ENCODE results near the gene BLOC1S4. TPM values are rescaled to one million over a fixed set of nuclear protein-coding genes. Genes with fewer than 3 reads are reported as not detected.
"Not testable (repeated sequence)": the region's sequence is repeated elsewhere in the genome, so short reads cannot be mapped to it uniquely, and the experiment has no call there.

BLOC1S4 gene, protein sequence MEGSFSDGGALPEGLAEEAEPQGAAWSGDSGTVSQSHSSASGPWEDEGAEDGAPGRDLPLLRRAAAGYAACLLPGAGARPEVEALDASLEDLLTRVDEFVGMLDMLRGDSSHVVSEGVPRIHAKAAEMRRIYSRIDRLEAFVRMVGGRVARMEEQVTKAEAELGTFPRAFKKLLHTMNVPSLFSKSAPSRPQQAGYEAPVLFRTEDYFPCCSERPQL
- total RNA-seq, result 10 to 100 TPM; 14.4 to 16.4 TPM

DNA sequence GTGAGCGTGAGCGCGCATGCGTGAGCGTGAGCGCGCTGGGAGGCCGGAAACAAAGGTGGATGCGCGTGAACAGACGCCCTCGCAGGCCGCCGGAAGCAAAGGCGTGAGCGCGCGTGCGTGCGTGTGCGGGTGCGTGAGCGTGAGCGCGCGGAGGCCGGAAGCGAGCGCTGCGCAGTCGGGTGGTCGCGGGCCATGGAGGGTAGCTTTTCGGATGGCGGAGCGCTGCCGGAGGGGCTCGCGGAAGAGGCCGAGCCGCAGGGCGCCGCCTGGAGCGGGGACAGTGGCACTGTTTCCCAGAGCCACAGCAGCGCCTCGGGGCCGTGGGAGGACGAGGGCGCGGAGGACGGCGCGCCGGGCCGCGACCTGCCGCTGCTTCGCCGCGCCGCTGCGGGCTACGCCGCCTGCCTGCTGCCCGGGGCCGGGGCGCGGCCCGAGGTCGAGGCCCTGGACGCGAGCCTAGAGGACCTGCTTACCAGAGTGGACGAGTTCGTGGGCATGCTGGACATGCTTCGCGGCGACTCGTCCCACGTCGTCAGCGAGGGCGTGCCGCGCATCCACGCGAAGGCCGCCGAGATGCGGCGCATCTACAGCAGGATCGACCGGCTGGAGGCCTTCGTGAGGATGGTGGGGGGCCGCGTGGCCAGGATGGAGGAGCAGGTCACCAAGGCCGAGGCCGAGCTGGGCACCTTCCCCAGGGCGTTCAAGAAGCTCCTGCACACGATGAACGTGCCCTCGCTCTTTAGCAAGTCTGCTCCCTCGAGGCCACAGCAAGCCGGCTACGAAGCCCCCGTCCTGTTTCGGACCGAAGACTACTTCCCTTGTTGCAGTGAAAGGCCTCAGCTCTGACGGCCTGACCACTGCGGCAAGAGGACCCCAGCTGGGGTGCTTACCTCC lies at the start of gene BLOC1S4:
BLOC1S4 (plus strand) TSS at position 157 of the 894 bp plus-strand sequence; CDS start at position 193, 36 bp downstream.
- Histone ChIP-seq H3K4me1 (no peaks in the 10 kb centered on the region), H3K27me3 (no peaks in the 10 kb centered on the region), H3K36me3 (no peaks in the 10 kb centered on the region), H3K4me3 (peak within 1 kb of the TSS; percentile 77), H3K9ac (ENCODE audit: low read depth in 2 of 2, low read length in 2 of 2) (peak within 1 kb of the TSS; percentile 87 to 96), H3K9me3 (no peaks in the 10 kb centered on the region), H3K27ac (peak within 1 kb of the TSS; percentile 92)
- intact Hi-C loops (cut with DNase I), result loop anchor here (5.0 to 10.0 kb wide), 2 partner anchors 269 to 356 kb away; no protein-coding TSS in a partner anchor
- no peak for TF ChIP-seq CTCF (IDR thresholded peaks at IDR 0.05)
- DNase-seq, result peak; percentile 88

DNA sequence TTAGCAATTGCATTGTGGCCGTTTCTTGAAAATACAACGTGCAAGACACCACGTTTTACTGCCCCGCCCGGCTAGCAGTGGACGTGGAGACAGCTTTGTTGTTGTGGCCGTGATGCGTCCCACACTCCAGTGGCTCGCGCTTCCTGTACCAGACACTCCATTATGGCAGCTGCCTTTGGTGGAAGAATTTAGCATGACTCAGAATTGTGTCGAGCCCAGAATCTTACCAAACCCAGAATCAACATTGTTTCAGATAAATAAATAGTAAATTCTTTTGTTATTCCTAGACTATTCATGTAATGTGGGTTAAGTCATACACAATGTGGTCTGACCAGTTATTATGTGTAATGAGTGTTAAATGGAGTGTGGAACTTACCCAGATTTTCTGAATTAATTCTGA lies 47.6 kb upstream of the BLOC1S4 start:
- peaks cover 12% of the 10 kb centered on the region for H3K27me3 ChIP-seq
- no peak overlapping the region for H3K4me3 ChIP-seq
- no peak for TF ChIP-seq CTCF (IDR thresholded peaks at IDR 0.05)
- H3K9ac ChIP-seq (ENCODE audit: low read depth in 2 of 2, low read length in 2 of 2), result no peak overlapping the region
- no peak overlapping the region for H3K27ac ChIP-seq
- no peaks in the 10 kb centered on the region for H3K36me3 ChIP-seq
- no peak for DNase-seq
- no peaks in the 10 kb centered on the region for H3K9me3 ChIP-seq
- intact Hi-C loops (cut with DNase I), result no loop called here
- no peaks in the 10 kb centered on the region for H3K4me1 ChIP-seq

DNA sequence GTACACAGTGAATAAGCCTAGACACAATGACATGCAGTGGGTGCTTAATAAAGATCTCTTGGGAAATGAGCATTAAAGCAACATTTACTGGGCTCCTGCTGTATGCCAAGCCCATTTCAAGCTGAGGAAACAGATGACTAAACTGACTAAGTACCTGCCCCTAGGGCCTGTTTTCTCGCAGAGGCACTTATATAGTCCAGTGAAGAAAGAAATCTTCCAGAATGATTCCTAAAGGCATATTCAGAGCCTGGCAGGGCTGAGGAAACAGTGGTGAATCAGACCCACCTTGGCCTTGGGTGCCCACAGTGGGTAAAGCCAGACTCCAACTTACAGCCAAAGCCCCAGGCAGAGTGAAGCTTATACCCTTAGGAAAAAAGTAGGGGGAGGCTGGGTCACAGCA lies 44.3 kb upstream of the BLOC1S4 start:
- Histone ChIP-seq H3K9ac (ENCODE audit: low read depth in 2 of 2, low read length in 2 of 2) (no peak overlapping the region), H3K4me1 (peaks cover 8% of the 10 kb centered on the region), H3K27me3 (no peaks in the 10 kb centered on the region), H3K4me3 (no peak overlapping the region), H3K9me3 (no peaks in the 10 kb centered on the region), H3K27ac (no peak overlapping the region), H3K36me3 (no peaks in the 10 kb centered on the region)
- TF ChIP-seq CTCF (IDR thresholded peaks at IDR 0.05), result no peak
- no peak for DNase-seq
- intact Hi-C loops (cut with DNase I), result no loop called here

- intact Hi-C loops (cut with DNase I), result no loop called here
- DNase-seq, result no peak
- Histone ChIP-seq H3K9me3 (no peaks in the 10 kb centered on the region), H3K27ac (no peak overlapping the region), H3K4me3 (no peak overlapping the region), H3K36me3 (no peaks in the 10 kb centered on the region), H3K27me3 (no peaks in the 10 kb centered on the region), H3K9ac (ENCODE audit: low read depth in 2 of 2, low read length in 2 of 2) (no peak overlapping the region), H3K4me1 (peaks cover 8% of the 10 kb centered on the region)
- no peak for TF ChIP-seq CTCF (IDR thresholded peaks at IDR 0.05)
Observed at GRCh38 chr4:6672131-6672530, 43.8 kb upstream of the BLOC1S4 start.

DNA sequence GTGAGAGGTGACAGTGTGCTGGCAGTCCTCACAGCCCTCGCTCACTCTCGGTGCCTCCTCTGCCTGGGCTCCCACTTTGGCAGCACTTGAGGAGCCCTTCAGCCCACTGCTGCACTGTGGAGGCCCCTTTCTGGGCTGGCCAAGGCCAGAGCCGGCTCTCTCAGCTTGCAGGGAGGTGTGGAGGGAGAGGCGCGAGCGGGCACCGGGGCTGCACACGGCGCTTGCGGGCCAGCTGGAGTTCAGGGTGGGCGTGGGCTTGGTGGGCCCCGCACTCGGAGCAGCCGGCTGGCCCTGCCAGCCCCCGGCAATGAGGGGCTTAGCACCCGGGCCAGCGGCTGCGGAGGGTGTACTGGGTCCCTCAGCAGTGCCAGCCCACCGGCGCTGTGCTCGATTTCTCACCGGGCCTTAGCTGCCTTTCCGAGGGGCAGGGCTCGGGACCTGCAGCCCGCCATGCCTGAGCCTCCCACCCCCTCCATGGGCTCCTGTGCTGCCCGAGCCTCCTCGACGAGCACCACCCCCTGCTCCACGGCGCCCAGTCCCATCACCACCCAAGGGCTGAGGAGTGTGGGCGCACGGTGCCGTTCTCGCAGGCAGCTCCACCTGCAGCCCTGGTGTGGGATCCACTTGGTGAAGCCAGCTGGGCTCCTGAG lies 43.3 kb upstream of the BLOC1S4 start:
- DNase-seq; H3K27ac ChIP-seq; H3K4me1 ChIP-seq; intact Hi-C loops (cut with DNase I); H3K27me3 ChIP-seq; H3K4me3 ChIP-seq; H3K9me3 ChIP-seq; H3K36me3 ChIP-seq; H3K9ac ChIP-seq (ENCODE audit: low read depth in 2 of 2, low read length in 2 of 2): not testable (repeated sequence)

DNA sequence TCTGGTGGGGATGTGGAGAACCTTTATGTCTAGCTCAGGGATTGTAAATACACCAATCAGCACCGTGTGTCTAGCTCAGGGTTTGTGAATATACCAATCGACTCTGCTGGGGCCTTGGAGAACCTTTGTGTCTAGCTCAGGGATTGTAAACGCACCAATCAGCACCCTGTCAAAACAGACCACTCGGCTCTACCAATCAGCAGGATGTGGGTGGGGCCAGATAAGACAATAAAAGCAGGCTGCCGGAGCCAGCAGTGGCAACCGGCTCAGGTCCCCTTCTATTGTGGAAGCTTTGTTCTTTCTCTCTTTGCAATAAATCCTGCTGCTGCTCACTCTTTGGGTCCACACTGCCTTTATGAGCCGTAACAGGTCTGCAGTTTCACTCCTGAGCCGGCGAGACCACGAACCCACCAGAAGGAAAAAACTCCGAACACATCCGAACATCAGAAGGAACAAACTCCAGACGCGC lies 42.7 kb upstream of the BLOC1S4 start:
- H3K36me3 ChIP-seq; H3K27me3 ChIP-seq; intact Hi-C loops (cut with DNase I); H3K4me1 ChIP-seq; H3K9me3 ChIP-seq: not testable (repeated sequence)
- Histone ChIP-seq H3K9ac (ENCODE audit: low read depth in 2 of 2, low read length in 2 of 2) (peak overlapping the region; percentile 8 to 59), H3K4me3 (peak overlapping the region; percentile 78), H3K27ac (peak overlapping the region; percentile 89)
- DNase-seq, result peak; percentile 57
